Measurements from ENCODE around the gene VPS4A.
"Not testable (repeated sequence)": the region's sequence is repeated elsewhere in the genome, so short reads cannot be mapped to it uniquely, and the experiment has no call there.

The VPS4A gene

DNA sequence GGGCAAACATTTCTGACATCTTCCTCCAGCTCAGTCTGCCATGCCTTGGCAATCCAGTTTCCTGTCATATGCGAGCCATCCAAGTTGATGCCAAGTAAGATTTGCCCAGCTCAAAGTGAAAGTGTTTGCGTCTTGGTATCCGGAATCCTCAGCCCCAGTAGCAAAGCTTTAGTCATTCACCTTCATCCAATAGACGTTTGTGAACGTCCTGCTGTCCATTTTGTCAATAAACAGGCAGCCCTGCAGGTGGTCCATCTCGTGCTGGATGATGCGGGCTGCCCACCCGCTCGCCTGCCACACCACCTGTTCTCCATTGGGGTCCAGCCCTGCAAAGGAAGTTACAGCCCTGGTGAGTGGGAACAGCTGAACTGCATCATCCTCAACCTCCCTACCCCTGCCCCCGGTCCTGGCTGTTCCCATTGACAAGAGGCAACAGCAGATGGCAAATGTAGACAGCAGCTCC is 17.7 kb downstream of the VPS4A start:
- DNase-seq: no peak

DNA sequence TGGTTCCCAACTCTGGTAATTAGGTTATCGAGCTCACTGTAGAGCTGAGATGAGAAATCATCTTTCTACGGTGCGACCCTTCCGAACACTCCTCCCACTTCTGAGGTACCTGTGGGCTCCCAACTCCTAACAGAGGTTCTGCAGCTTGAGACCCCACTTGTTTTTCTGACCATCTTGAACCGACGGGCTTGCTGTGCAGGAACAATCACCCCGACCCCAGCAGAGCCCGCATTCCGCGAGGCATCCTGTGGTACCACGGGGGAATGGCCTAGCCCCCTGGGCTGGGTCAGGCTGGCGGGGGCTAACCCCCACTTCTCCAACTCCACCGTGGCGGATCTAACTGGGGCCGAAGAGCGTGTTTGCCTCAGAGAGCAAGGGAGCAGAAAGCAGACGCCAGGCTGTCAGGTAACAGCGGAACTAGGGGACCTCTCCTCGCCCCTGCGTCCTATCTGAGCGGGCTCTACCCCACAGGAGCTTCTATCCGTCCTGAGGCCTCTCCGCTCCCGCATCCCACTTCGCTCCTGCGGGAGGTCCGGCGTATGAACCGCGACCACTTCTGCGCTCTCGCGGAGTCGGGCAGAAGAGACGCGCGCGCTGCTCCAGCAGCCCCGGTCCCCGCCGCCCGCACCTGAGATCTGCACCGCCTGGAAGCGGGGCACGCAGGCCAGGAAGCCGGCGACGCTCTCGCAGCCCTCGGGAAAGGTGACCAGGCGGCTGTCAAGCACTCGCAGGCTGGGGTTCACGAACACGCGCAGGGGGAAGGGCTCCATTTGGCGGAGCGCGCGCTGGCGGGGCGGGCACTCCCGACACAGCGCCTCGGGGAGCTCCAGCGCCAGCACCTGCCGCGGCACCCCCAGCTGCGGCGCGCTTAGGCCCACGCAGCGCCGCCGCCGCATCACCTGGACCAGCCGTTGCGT is 18.5 kb downstream of the VPS4A start:
- no peak for DNase-seq

DNA sequence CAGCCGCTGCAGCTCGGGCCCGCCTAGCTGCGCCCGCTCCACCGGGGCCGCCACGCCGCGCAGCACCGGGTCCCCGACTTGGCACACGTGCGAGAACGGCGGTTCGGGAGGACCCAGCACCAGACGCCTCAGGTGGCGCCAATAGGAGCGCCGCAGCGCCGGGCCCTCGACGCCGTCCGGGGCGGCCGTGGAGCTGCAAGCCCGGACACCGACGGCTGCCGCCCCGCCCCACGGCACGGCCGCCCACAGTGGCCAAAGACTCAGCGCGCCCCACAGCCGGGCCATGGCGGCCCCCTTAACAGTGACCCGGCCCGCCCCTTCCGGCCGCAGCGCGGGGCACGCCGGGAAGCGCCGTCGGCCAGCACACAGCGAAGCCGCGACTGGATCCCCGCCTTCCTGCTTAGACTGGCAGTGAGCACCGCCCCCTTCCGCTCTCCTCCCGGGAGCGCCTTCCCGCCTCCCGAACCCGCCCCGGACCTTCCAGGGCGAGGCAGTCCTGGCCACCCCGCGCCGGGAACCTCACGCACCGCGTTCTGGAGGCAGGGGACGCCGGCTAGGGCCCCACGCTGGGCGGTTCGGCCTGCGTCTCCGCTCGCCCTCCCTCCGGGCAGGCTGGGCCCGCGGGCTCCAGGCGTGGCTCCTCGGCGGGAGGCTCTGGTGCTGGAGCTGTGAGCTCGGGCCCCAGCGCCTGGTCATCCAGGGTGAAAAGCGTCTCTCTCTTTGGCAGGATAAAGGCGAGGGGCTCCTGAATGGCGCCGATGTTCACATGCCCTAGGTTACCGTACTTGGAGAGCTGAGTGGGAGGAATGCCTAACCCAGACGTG is 19.3 kb downstream of the VPS4A start, which contains the start of gene PDF:
PDF (minus strand) TSS at position 303 of the 824 bp plus-strand sequence; CDS start at position 285, 18 bp downstream.
- peak; percentile 43 for DNase-seq

DNA sequence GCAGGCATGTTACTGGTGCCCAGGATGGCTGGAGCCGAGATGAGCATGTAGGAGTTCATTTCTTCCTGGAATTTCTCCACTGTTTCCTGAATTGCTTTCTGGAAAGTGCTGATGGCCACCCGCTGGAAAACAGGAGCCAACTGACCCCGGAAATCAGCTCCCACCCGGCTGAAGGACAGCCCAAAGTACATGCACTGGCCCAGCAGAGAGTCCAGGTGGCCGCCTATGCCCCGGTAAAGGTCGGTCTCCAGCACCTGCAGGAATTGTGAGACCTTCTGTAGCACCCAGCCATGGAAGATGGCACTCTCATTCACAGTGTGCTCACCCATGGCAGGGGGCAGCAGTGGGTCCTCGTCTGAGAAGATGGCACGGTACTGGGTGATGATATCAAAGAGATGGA is 23.5 kb downstream of the VPS4A start:
- no peak for DNase-seq

DNA sequence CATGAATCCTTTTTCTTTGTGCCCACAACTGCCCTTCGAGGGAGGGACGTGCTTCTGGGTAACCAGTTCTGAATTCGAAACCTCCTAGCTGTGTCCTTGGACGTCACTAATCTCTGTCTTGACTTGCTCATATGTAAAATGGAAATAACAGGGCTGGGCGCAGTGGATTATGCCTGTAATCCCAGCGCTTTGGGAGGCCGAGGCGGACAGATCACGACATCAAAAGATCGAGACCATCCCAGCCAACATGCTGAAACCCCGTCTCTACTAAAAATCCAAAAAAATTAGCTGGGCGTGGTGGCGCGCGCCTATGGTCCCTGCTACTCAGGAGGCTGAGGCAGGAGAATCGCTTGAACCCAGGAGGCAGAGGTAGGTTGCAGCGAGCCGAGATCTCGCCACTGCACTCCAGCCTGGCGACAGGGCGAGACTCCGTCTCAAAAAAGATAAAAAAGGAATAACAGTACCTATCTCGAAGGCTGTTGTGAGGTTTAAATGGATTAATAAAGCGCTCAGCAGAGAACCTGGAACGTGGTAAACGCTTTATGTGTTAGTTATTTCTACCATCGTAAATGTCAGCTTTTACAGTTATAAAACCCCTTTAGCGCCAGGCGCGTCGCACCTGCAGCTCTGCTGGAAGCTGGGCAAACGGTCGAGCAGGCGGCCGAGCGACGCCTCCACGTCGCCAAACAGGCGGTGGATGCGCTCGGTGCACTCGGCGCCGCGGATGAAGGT is 27.6 kb downstream of the VPS4A start:
- DNase-seq: no peak

DNA sequence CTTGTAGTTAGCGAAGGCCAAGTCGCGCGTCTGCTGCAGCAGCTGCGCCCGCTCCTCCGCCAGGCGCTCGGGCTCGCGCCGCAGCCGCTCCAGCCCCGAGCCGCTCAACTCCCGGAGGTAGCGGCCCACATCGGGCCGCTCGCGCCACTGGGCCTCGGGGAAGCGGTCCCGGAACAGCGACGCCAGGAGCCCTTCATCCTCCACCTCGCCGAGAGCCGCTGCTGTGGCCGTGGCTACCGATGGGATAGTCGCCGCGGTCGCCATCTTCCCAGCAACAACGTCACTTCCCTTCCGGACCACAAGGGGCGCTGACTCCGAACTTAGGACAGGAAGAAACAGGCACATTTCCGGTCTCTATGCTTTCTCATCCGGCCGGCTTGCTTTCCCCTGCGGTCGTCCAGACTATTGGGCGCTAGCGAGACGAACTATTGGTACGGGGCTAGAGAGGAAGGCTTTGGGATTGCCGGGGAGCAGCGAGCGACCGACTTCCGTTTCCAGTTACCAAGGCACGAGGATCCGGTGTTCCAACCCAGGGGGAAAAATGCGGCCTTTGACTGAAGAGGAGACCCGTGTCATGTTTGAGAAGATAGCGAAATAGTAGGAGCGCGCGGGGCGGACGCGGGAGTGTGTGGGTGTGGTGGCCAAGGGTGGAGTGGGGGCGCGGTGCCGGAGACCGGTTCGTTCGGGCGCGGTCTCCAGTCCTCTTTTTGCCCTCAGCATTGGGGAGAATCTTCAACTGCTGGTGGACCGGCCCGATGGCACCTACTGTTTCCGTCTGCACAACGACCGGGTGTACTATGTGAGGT is 28.3 kb downstream of the VPS4A start, which contains the start of the genes COG8 and NIP7:
COG8 (minus strand) TSS at position 276 of the 806 bp plus-strand sequence; CDS start at position 264, 12 bp downstream.
NIP7 (plus strand) TSS at position 484 of the 806 bp plus-strand sequence; CDS start at position 542, 58 bp downstream.
- DNase-seq: peak; percentile 87

DNA sequence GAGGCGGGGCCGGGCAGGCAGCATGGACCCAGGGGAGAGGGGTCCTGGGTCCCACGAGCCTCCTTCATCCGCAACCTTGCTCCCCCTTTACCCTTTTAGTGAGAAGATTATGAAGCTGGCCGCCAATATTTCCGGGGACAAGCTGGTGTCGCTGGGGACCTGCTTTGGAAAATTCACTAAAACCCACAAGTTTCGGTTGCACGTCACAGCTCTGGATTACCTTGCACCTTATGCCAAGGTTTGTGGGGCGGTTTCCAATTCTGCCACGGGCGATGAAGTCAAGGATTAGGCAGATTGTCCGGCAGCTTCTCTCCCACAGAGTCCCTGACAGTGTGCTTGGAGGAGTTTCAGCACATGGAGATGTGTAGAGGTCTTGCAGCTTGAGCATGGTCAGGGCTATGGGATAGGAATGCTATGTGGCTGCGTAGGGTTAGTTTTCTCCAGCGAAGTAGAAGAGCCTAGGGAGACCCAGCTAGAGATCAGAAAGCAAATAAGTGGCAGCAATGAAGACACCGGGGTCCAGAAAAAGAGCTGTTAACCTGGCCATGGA is 29.0 kb downstream of the VPS4A start:
- DNase-seq: no peak

DNA sequence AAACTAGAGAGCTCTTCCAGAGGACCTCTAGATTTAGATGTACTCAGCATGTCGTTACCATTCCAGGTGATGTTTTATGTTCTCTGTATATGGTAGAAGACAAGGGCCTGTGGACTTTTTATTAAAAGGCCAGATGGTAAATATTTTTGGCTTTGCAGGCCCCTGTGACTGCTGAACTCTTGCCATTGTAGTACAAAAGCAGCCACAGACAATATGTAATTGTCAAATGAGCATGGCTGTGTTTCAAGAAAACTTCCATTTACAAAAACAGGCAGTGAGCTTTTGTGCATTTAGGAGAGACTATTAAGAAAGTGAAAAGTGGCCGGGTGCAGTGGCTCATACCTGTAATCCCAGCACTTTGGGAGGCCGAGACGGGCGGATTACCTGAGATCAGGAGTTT is 33.0 kb downstream of the VPS4A start:
- DNase-seq: no peak

DNA sequence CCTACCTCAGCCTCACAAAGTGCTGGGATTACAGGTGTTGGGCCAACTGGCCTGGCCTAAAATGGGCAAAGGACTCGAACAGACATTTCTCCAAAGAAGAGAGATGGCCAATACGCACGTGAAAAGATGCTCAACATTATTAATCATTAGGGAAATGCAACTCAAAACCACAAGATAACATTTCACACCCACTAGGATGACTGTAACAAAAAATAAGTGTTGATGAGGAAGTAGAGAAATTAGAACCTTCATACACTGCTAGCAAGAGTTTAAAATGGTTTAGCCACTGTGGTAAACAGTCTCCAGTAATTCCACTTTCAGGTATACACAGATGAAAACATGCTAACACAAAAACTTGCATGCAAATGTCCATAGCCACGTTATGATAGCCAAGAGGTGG is 34.8 kb downstream of the VPS4A start:
- no peak for DNase-seq

DNA sequence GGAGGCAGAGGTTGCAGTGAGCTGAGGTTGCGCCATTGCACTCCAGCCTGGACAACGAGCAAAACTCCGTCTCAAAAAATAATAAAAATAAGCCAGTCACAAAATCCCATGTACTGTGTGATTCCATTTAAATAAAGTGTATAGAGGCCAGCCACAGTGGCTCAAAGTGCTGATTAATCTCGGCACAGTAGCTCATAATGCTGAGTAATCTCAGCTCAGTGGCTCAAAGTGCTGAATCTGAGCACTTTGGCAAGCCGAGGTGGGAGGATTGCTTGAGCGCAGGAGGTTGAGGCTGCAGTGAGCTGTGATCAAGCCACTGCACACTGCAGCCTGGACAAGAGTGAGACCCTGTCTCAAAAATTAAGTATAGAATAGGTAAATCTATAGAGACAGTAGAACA is 35.5 kb downstream of the VPS4A start:
- no peak for DNase-seq

DNA sequence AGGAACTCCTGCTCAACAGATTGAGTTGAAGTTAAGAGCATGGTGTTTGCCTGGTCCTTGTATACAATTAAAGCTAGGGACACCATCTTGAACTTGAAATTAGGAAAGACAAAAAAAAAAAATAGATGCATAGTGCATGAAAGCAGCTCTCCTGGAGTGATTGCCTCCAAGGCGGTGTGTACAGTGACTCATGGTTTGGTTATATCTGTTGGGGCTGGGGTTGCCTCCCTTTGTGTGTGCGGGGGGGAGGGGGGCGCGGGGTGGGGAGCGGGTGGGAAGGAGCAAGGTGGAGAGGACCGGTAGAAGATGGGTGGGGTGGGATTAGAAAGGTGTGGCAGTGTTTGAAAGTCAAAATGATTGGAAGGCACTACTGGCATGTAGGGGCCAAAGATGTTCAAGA is 37.1 kb downstream of the VPS4A start:
- DNase-seq: no peak

DNA sequence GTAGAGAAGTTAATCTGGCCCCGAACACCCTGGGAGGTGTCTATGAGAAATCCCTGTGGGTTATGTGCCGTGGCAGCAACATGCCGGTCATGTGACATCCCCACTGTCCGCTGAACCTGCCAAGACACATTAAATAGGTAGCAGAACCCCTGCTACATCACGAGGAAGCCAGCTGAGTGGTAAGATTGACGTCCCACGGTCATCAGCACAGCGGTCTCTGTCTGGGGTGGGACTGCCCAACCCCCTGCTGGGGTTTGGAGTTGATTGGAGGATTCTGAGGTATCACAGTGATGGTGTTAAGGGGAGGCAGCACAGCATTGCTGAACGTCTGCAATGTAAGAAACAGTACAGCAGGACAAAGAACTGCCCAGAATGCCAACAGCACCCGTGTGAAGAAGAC is 38.4 kb downstream of the VPS4A start:
- no peak for DNase-seq

DNA sequence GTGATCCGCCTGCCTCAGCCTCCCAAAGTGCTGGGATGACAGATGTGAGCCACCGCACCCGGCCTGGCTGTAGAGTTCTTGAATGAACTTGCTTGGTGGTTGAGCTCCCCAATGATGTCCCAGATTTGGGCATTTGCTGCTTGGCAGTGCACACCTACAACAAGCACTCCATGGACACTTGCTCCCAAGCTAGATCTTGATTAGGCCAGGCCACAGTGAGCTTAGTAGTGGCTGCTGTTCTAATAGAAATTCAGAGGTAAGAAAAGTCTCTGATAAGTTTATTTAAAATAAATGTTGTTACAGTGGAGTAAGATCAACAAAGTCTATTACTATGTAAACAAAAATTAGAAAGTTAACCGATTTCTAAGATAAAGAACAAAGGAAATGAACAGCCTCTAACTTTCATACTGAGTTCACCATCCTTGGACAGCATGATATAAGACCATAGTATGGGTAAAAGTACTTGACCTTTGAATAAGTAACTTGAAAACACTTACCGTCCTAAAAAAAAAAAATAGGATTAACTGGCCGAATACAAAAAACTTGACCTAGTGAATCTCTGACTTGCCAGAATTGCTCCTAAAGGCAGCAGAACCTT is 39.5 kb downstream of the VPS4A start:
- DNase-seq: no peak

DNA sequence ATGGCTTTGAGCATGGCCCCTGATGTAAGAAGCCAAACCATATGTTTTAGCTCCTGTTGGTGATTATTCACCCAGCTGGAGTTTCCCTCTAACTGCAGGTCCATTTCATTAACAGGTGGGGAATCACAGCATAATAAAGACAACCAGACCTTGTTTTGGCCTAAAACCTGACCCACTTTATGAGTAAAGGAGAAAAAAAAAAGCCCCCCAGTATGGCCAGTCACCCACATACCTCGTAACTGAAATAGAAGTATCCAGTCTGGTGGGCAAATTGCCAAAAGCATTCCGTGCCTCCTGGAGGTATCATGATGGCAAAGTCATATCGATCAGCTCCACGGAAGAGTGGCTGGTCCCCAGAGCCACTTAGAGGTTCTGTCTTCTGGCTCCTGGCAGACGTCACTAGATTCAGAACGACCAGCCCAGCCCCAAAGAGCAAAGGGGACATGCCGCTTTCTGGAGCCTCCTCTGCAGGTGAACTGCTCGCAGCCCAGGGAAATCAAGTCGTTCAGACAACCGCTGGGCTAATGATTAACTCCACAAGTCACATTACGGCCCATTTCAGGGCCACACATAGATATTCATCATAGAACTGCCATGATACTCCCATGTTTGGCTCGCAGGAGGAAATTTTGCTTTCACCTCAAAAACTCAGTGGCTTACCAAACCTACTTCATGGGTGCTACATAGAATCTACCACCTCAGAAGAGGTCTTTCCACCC is 40.3 kb downstream of the VPS4A start, which contains the start of gene TMED6:
TMED6 (minus strand) TSS at position 478 of the 719 bp plus-strand sequence; CDS start at position 445, 33 bp downstream.
- DNase-seq: no peak

DNA sequence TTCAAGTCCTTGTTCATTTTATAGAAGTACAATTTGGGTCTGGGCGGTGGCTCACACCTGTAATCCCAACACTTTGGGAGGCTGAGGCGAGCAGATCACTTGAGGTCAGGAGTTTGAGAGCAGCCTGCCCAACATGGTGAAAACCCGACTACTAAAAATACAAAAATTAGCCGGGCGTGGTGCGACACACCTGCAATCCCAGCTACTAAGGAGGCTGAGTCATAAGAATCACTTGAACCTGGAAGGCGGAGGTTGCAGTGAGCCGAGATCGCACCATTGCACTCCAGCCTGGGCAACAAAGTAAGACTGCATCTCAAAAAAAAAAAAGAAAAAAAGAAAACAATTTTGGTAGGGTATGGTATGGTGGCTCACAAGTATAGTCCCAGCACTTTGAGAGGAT is 48.9 kb downstream of the VPS4A start:
- not testable (repeated sequence) for DNase-seq

DNA sequence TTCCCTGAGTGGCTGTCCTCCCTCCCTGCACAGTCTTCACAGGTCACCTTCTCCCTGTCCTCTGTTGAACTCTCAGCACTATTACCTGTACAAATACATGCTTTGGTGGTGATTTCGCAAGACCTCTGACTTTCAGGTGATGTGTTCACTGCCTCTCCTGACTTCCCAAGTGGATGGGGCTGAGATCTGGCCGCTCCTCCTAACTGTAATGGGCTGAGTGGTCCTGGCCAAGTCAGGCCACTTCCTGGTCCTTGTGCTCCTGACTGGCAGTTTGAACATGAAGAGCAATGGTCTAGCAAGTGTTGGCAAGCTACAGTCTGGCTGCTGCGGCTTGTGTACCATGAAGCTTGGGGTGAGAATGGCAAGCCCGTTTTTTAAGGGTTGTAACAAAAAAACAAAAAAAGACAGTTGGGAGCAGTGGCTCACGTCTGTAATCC is 52.1 kb downstream of the VPS4A start:
- no peak for DNase-seq

DNA sequence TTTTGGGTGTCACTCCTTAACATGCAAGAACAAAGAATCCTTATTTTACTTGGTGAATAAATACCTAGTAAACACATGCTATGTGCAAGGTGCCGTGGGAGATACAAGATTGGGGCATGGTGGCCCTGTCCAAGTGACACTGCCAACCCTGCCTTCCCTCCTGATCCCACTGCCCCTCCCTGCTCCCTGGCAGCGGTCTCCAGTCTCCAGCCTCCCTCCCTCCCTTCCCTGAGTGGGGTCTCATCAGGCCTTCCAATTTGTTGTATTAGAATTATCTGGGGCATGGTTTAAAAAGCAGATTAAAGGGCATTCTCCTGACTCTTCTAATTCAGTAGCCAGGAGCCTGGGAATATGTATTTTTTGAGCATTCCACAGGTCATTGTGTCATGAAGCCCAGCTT is 52.9 kb downstream of the VPS4A start:
- no peak for DNase-seq

DNA sequence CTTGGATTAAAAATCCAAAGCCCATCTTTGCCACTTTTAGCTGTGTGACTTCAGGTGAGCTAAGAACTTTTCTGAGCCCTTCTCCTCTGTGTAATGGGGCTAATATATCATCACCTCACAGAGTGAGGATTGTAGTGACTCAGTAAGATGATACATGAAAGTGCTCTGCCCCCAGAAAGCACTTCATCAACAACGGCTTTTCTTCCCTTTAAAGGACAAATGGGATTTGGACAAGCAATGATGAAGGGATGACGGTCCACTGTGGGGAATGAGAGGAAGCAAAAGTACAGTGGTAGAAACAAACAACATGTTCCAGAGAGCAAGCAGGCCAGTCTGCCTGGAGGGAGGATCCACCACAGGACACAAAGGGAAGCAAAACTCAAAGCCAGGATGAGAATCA is 54.8 kb downstream of the VPS4A start:
- DNase-seq: no peak

DNA sequence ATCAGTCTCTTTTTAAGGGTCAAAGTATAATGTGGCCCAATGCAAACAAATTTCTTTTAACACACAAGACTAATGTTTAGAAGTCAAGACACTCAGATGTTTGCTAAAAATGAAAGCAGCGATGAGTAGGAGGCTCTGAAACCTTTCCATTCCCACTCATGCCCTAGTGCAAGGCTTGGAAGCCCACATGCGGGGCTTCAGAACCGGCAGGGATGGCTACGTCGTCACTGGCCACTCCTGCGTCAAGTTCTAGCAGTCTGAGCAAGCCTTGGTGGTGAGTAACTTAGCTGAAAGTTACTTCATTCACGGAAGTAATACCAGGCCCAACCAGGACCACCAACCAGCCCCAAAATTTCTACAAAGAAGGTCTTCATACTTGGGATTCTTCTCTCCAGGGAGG is 55.3 kb downstream of the VPS4A start:
- DNase-seq: no peak

DNA sequence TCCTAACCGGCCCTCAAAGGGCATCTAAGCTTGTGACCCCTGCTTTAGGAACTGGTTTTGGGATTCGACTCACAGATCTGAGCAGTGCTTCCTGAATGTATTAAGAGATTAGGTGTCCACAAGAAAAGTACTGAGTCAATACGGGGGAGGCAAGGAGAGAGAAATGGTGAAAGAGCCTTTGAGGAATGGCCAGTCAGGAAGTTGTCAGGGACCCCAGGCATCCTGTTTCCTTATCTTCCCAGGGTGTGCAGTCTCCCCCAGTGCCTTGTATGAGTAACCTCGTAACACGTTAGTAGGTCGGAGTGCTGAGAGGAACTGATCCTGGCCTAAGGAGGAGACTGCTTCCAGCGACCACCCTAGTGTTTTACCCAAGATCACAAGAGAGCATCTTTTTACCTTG is 56.8 kb downstream of the VPS4A start:
- DNase-seq: no peak
